ENCODE data around the gene GRHL1. TPM values are rescaled to one million over a fixed set of nuclear protein-coding genes. Genes with fewer than 3 reads are reported as not detected.

GRHL1 gene
- total RNA-seq, 4 donors from 2014 or later: 0.24 to 2.8 (median 1.4) TPM

GRCh38 chr2:9958057-9958456 lies 6.6 kb downstream of the GRHL1 start:
- no peaks in the 10 kb centered on the region for H3K36me3 ChIP-seq
- H3K4me3 ChIP-seq: no peak overlapping the region
- H3K9me3 ChIP-seq: no peaks in the 10 kb centered on the region
- no peak overlapping the region for H3K27ac ChIP-seq
- no peak for DNase-seq
- no peak for TF ChIP-seq POLR2A (IDR thresholded peaks at IDR 0.05)
- TF ChIP-seq CTCF (IDR thresholded peaks at IDR 0.05): no peak
- H3K4me1 ChIP-seq: no peaks in the 10 kb centered on the region
- H3K27me3 ChIP-seq: no peaks in the 10 kb centered on the region
- intact Hi-C loops (cut with DNase I; ENCODE audit: low total_unique reads): no loop called here

GRCh38 chr2:9959262-9959661 lies 7.8 kb downstream of the GRHL1 start:
- TF ChIP-seq POLR2A (IDR thresholded peaks at IDR 0.05) (no peak), CTCF (IDR thresholded peaks at IDR 0.05) (no peak)
- no peak overlapping the region for H3K27ac ChIP-seq
- H3K4me3 ChIP-seq: no peak overlapping the region
- intact Hi-C loops (cut with DNase I; ENCODE audit: low total_unique reads): no loop called here
- no peaks in the 10 kb centered on the region for H3K4me1 ChIP-seq
- H3K36me3 ChIP-seq: no peaks in the 10 kb centered on the region
- no peaks in the 10 kb centered on the region for H3K9me3 ChIP-seq
- DNase-seq: no peak
- no peaks in the 10 kb centered on the region for H3K27me3 ChIP-seq

- intact Hi-C loops (cut with DNase I; ENCODE audit: low total_unique reads): no loop called here
- no peaks in the 10 kb centered on the region for H3K4me1 ChIP-seq
- H3K9me3 ChIP-seq: no peaks in the 10 kb centered on the region
- H3K4me3 ChIP-seq: no peak overlapping the region
- DNase-seq: no peak
- TF ChIP-seq POLR2A (IDR thresholded peaks at IDR 0.05): no peak
- no peak for TF ChIP-seq CTCF (IDR thresholded peaks at IDR 0.05)
- H3K27me3 ChIP-seq: no peaks in the 10 kb centered on the region
- H3K27ac ChIP-seq: no peak overlapping the region
- no peaks in the 10 kb centered on the region for H3K36me3 ChIP-seq
These were observed 9.5 kb downstream of the GRHL1 start for GRCh38 chr2:9961013-9961412.

- H3K9me3 ChIP-seq: no peaks in the 10 kb centered on the region
- no peaks in the 10 kb centered on the region for H3K36me3 ChIP-seq
- no peaks in the 10 kb centered on the region for H3K4me1 ChIP-seq
- no peak overlapping the region for H3K27ac ChIP-seq
- no peak for TF ChIP-seq POLR2A (IDR thresholded peaks at IDR 0.05)
- TF ChIP-seq CTCF (IDR thresholded peaks at IDR 0.05): no peak
- DNase-seq: no peak
- intact Hi-C loops (cut with DNase I; ENCODE audit: low total_unique reads): no loop called here
- H3K27me3 ChIP-seq: no peaks in the 10 kb centered on the region
- no peak overlapping the region for H3K4me3 ChIP-seq
These were observed 13.0 kb downstream of the GRHL1 start for GRCh38 chr2:9964334-9964980.

GRCh38 chr2:9965119-9965822 lies 13.8 kb downstream of the GRHL1 start:
- no peak for TF ChIP-seq CTCF (IDR thresholded peaks at IDR 0.05)
- TF ChIP-seq POLR2A (IDR thresholded peaks at IDR 0.05): no peak
- Histone ChIP-seq H3K4me1 (no peaks in the 10 kb centered on the region), H3K9me3 (no peaks in the 10 kb centered on the region), H3K27ac (no peak overlapping the region), H3K27me3 (no peaks in the 10 kb centered on the region), H3K36me3 (no peaks in the 10 kb centered on the region), H3K4me3 (no peak overlapping the region)
- intact Hi-C loops (cut with DNase I; ENCODE audit: low total_unique reads): no loop called here
- no peak for DNase-seq
